ENCODE results near the gene CD28.
"Not testable (repeated sequence)": the region's sequence is repeated elsewhere in the genome, so short reads cannot be mapped to it uniquely, and the experiment has no call there.

Gene CD28

DNA sequence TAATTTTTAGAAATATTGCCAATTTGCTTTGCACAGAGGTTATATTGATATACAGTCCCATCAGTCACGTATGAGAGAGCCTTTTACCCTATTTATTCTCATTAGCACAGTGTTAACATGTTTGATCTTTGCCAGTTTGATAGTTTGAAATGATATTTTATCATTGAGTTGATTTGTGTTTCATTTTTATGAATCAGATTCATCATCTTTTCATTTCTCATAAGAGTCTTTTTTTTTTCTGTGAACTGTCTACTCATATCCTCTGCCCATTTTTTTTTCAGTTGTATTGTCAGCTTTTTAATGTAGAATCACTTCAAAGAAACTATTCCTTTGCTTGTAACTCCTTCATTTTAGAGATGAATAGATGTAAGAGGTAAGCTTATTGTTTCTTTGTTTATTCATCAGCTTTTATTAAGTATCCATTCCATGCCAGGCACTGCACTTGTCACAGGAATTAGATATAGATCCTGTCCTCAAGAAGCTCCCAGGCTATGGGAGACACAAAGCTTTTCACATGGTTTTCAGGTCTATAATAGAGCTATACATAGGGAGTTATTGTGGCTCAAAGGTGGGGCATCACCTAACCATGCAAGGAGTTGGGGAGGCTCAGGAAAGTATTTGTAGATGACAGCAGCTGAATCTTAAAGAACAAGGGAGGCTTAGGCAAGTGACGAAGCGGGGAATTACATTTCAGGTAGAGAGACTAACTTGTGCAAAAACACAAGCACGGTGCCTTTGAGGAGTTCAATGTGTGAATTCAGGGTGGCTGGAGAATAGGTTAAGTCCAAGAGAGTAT, 42.1 kb downstream of the CD28 start:
- no peak for DNase-seq (ENCODE audit: low read depth in 2 of 2)

DNA sequence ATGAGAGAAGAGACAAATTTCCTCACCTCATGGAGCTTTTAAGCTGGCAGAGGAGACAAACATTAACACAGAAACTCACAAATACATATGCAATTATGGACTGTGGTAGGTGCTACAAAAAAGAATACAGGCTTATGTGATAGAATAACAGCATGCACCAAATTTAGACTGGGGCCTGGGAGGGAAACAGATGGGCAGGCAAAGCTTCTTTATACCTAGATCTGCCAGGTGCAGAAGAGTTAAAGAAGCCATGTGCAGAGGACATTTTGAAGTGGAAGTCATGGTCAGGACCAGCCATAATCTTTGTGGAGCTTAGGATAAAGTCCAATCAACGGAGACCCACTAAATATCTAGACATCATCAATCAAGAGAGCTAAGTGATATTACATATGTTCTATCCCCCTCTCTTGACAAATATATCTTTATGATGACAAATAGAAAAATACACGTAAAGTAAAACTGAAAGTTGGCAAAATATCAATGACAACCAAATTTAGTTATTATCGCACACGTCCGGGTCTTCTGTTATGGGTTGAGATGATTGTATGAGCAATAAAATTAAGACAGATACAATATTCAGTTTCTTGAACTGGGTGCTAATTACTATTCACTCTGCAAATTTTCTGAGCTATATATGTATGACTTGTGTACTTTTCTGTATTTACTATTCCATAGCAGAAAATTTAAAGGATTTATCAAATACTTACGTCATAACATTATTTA, 44.1 kb downstream of the CD28 start:
- no peak for DNase-seq (ENCODE audit: low read depth in 2 of 2)

DNA sequence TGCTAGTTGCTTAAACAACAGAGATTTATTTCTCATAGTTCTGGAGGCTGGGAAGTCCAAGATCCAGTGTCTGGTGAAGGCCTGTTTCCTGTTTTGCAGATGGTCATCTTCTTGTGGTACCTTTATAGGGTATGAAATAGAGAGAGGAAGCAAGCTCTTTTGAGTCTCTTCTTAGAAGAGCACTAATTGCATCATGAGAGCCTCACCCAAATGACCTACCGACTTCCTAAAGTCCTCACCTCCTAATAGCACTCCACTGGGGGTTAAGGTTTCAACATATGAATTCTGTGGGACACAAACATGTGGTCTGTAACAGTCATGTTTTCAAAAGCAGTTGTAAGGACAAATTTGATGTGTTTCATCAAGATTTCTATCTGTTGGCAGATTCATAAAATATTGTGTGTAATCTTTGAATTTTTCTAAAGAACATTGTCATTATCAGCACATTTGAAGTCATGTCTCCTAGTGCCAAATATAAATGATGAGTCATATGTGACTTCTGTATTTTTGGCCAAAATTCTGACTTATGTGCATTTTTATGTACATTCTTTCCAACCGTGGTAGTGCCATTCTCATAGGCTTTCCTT, 45.3 kb downstream of the CD28 start:
- DNase-seq (ENCODE audit: low read depth in 2 of 2) = no peak

DNA sequence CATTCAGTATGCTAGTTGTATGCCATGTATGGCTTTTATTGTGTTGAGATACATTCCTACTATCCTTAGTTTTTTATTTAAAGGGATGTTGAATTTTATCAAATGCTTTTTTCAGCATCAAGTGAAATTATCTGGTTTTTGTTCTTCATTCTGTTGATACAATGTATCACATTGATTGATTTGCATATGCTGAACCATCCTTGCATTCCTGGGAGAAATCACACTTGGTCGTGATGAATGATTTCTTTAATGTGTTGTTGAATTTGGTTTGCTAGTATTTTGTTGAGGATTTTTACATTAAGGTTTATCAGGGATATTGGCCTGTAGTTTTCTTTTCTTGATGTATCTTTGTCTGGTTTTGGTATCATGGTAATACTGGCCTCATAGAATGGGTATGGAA, 49.7 kb downstream of the CD28 start:
- DNase-seq (ENCODE audit: low read depth in 2 of 2) = no peak

DNA sequence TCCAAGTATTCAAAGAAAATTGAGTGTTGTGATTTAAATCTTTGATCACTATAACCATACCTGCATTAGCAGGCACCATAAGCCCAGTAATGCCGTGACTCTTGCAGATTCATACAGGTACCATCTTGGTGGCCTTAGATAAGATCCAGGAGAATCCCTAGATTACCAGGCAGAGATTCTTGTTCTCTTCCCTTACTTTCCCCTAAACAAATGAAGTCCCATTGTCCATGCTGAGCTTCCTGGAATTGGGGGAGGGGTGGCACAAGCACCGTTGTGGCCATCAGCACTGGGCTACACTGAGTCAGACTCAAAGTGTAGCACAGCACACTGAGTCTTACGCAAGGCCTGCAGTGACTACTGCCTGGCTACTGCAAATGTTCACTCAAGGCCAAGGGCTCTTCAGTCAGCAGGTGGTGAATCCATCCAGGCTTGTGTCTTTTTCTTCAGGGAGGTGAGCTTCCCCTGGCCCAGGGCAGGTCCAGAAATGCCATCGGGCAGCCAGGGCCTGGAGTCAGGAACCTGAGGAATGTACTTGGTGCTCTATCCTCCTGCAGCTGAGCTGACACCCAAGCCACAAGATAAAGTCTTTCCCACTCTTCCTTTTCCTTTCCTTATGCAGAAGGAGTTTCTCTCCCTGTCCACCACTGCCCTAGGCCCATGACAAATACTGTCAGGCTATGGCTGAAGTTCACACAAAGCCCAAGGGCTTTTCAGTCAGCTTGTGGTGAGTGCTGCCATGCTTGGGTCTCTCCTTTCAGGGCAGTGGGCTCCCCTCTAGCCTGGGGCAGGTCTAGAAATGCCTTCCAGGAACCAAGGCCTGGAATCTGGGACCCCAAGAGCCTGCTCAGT, 52.6 kb downstream of the CD28 start:
- no peak for DNase-seq (ENCODE audit: low read depth in 2 of 2)

DNA sequence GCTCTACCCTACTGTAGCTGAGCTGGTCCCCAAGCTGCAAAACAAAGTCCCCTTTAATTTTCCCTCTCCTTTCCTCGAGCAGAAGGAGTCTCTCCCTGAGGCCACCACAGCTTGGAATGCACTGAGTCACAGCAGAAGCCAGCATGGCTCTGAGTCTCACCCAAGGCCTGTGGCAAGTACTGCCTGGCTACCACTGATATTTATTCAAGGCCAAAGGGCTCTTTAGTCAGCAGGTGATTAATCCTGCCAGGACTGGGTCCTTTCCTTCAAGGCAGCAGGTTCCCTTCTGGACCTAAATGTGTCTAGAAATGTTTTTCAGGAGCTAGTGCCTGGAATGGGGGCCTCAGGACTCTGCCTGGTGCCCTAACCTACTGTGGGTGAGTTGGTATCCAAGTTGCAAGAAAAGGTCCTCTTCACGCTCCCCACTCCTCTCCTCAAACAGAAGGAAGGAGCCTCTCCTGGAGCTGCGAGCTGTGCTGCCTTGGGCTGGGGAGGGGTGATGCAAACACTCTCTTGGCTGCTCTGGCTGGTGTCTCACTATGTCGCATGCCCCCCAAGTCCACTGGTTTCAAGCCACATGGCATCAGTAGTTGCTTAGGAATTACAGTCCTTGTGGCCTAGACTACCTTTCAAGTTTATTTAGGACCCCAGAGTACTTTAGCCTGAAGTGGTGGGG, 53.4 kb downstream of the CD28 start:
- no peak for DNase-seq (ENCODE audit: low read depth in 2 of 2)

DNA sequence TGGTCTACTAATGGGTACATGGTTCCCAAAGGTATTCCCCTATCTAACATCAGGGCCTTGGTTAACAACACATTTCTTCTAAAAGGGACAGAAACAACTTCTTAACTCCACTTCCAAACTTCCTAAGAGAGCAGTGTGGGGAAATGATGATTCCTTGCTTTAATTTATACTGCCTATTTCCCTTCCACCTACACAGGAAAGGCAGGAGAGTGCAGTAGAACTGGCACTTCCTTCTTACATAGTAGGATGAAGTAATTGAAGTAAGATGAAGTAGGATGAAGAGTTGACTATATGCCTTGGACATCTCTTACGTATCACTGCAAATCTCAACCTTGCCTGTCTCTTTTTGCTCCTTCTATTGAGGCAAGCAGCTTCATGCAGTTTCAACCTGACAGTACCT, 54.7 kb downstream of the CD28 start:
- DNase-seq (ENCODE audit: low read depth in 2 of 2) = no peak

DNA sequence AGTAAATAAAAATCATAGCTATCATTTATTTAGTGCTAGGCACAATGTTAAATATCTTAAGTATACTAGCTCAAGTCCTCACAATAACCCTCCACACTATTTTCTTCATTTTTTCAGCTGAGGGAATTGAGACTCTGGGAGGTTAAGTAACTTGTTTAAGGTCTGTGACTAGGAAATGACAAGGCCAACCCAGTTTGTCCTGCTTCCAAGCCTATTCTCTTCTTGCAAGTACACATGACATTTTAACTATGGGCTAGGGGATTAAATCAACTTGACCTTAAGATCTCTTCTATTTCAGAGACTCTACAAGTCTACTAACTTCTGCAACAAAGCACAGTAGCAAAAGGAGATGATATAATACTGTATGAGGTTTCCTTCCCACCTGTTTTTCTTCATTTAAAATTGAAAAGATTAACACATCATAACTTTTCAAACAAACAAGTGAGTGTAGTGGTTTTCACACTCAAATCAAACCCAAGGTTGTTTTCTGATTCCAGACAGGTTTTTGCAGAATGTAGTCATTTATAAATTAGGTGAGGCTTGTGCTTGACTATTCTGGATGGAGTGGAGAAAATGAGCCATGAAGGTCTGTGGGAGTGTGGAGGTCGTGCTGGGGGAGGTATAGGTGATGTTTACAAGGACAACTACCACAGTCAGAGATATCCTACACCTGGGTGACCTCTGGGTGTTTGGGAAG, 57.0 kb downstream of the CD28 start:
- DNase-seq (ENCODE audit: low read depth in 2 of 2) = peak; percentile 49 to 51

DNA sequence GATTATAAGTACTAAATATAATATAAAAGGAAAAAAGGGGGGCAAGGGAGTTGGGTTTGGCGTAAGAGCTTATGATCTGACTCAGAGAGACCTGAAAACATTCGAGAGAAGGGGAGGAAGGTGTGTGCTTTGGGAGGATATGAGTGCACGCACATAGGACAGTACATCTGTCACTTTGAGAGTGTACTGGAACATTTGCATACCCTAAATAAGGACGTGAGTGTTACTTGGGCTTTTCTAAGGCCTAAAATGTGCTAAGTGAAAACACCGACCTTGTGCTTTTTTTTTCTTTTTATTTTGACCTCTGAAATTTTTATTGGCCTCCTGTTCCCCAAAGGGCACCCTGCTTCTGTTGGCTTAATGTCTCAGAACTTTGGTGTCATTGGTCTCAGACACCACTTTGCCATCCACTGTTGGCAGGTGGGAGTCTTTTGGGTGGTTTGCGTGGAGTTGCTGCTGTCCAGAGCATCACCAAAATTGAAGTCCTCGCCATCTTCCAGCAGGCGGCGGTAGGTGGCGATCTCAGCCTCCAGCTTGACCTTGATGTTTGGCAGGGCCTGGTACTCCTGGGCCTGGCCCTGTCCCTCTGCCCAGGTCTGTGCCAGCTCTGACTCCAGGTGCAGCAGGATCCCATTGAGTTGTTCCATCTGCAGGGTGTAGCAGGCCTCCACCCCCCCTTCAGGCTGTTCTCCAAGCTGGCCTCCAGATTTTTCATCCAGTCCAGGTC, 57.7 kb downstream of the CD28 start:
- DNase-seq (ENCODE audit: low read depth in 2 of 2) = no peak

DNA sequence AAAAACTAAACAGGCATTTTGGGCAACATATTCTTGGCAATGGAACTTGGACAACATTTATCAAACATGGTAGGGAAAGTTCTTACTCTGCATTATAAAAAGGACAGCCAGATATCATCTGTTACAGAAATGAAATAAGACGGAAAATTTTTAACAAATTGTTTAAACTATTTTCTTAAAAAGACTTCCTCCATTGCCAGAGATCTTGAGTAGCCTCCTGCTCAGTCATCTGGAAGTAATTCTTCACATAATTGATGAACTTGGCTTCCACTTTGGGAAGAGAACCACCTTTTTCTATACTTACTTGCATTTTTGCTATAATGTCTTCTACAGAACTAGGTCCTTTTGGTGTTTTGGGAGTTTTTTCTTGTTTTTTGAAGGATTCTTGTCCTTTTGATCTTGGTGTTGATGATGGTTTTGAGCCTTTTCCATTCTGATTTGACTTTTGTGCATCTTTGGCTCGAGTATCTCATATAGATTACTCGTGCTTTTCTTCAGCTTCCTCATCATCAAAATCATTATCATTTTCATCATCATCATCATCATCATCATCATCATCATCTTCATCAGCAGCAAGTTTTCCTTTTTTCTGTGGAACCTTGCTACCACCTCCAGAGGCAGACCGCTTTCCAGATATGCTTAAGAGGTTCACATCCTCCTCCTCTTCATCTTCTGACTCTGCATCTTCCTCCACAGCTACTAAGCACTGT, 66.2 kb downstream of the CD28 start:
- DNase-seq (ENCODE audit: low read depth in 2 of 2) = no peak

DNA sequence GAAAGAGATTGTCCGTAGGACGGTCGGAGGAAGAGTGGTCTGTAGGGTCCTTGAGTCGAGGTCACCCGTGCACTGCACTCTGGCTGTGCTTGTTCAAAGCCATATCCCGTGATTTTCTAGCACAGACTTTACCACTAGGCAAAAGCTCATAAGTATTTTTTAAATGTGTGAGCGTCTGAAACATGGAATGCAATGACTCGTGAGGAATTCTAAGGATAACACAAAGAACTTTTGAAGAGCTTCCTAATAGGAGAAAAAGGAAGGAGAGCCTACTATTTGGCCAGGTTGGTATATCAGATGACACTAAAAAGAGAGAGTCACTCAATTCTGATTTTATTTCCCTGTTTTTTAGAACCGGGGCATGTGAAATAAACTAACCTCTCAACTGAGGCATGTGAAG, 68.3 kb downstream of the CD28 start:
- DNase-seq (ENCODE audit: low read depth in 2 of 2) = no peak

DNA sequence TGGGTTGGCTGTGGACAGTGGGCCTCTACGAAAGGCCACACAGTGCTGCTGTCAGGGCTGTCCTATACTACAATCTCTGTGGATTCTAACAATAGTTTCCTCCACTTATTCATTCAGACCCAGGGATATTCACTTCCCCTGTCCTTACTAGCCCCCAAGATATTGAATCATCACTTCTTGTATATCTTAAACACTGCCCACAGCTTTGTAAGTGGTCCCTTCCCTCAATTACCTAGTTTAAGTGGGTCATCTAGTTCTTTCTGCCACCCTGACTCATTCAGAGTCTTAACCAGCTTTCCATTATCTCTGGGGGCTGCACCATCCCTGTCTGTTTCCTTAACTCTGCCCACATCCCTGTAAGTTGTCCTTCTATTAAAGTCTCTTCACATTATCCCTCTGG, 69.2 kb downstream of the CD28 start:
- DNase-seq (ENCODE audit: low read depth in 2 of 2) = no peak

DNA sequence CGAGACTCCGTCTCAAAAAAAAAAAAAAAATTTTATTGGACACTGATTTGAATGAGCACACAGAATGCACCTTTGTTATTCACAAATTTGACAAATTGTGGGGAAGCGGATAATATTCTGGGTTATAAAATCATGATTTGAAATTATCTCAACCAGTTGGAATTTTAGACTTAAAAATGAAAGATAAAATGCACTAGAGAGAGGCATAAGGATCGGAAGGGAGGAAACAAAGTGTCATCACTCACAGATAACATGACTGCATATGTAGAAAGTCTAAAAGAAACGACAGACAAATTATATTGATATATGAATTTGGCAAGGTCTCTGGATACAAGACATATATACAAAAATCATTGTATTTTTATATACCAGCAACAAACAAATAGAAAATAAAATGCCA, 70.6 kb downstream of the CD28 start:
- DNase-seq (ENCODE audit: low read depth in 2 of 2) = no peak

DNA sequence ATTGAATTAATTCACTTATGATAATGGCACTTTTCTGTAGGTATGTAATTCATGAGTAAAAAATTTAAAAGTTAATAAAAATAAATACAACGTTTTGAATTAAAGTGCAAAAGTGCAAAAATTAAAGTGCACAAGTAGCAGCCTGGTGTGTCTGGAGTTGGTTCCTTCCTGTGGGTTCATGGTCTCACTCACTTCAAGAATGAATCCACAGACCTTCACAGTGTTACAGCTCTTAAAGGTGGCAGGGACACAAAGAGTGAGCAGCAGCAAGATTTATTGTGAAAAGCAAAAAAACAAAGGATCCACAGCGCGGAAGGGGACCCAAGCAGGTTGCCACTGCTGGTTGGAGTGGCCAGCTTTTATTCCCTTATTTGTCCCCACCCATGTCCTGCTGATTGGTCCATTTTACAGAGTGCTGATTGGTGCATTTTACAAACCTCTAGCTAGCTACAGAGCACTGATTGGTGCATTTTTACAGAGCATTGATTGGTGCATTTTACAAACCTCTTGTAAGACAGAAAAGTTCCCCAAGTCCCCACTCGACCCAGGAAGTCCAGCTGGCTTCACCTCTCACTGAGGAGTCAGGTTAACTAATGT, 73.1 kb downstream of the CD28 start:
- DNase-seq (ENCODE audit: low read depth in 2 of 2) = not testable (repeated sequence)

DNA sequence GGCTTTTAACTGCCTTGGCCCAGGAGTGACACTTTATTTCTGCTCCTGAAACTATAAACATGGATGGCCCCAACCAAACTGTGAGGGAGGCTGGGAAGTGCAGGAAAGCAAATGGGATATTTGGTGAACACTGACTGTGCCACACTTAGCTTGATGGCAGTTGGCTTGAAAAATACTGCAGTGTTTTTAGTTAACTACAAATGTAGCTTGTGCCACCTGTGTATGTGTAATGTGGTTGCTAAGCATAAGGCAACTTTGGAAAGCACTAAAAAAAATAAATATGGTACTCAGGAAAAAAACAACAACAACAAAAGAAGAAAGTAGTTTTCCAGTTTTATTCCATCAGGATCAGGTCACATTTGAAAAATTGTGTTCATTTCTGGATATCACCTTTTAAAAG, 73.8 kb downstream of the CD28 start:
- no peak for DNase-seq (ENCODE audit: low read depth in 2 of 2)

DNA sequence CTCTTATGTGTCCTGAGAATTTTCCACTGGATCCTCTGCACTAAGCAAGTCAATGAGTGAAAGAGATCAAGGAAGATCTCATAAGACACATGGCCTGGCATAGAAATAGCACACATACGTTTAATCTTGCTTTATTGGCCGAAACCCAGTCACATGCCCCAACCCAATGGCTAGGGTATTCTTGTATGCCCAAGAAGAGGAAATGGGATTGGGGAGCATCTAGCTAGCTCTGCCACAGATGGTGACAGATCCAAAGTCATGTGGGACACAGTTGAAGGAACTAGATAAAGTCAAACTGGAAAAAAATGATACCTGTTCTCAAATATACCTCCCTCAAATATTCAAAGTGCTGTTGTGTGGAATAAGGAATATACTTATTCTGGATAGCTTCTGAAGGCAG, 74.7 kb downstream of the CD28 start:
- DNase-seq (ENCODE audit: low read depth in 2 of 2) = no peak

DNA sequence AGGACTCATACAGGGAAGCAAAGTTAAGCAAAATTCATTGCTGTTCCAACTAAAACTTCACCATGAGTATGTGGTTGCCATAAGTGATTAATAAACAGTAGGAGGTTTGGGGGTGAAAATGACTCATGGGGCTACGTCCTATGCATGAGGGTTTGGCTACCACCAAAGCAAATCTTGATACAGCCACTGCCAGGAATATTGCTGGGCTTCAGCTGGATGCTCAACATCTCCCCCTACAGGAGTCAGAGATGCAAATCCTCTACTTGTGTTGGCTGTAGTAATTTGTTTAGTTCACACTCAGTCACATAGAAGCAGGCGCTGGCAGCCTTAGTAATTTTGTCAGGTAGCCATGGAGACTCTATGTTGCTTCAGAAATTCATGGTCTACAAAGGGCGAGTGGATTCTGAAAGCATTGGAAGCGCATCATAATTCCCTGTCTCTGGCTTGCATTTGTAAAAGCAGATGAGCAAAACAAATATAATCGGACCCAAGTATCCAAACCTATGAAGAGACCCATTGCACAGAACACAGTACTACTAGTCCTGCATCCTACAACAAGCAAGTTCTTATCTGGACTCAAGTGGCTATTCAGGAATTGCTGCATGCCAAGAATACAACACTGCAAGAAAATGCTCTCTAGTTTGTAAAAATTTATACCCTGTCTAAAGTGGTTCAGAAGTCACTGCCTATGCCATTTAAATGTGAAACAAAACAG, 76.0 kb downstream of the CD28 start:
- peak; percentile 69 for DNase-seq (ENCODE audit: low read depth in 2 of 2)

DNA sequence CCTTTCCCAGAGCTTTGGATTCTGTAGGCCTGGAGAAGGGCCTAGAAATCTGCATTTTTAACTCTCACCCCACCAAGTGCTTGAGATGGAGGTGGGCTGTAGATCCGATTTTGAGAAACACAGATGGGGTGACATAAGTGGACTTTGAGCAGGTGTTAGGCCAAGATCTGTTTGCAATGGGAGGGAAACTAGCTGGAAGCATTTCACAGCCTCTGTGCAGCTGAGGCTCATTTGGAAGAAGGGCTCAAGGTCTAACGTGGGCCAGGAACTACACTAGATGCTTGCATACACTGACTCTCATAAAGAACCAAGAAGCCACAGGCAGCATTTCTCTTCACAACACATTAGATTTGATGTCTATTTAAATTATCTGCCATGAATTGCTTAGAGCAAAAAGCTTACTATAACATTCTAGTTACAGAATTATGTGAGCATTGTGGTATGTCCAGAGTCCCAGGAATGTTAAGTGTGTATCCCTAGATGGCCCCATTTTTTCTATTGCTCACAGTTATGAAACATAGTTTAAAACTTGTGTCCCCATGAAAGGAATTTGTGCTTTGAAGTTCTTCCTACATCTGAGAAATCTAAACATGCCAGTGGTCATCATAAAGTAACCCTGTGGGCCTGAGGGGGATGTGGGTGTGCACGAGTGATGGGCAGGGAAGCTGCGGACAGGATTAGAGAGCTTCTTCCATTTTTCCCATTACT, 77.2 kb downstream of the CD28 start:
- DNase-seq (ENCODE audit: low read depth in 2 of 2) = no peak
